Testis (tissue), 2 donors: Measurements from ENCODE around the gene KCNJ18.
"Not testable (repeated sequence)": the region's sequence is repeated elsewhere in the genome, so short reads cannot be mapped to it uniquely, and the experiment has no call there.

Source experiments
- POLR2A ChIP-seq: fragments of 450-650 bp; IDR thresholded peaks from one replicate; pipeline ENCODE4 v1.6.1; 2017; ENCODE audit warnings: antibody characterized with exemption, mild to moderate bottlenecking, moderate library complexity
- TF ChIP-seq, protein P1 (sequence below), 3 experiments: fragments of 450-650 bp in 2 of 3; fragments of 200-600 bp in 1 of 3; sonication (generic) in 1 of 3; IDR thresholded peaks; one replicate each; pipeline ENCODE4 v1.5.1; 2016 to 2019; ENCODE audit warnings: antibody characterized with exemption in 3 of 3, mild to moderate bottlenecking in 2 of 3, moderate library complexity in 1 of 3

DNA sequence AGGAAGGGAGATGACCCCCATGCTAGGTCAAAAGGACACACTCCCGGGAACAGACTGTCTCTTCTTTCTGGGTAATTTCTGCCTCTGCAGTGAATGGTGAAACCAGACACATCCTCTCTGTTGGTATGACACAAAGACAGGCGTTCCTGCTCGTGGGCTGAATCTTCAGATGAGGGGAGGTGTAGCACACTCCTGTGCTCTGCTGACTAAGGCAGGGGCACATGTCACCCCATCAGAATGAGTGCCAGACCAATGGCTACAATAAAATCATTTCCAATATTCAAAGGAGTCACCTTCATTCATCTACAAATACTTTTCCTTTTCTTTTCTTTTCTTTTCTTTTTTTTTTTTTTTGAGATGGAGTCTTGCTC lies 24.2 kb upstream of the KCNJ18 start:
- TF ChIP-seq POLR2A, result not testable (repeated sequence)
- TF ChIP-seq, protein P1, sequence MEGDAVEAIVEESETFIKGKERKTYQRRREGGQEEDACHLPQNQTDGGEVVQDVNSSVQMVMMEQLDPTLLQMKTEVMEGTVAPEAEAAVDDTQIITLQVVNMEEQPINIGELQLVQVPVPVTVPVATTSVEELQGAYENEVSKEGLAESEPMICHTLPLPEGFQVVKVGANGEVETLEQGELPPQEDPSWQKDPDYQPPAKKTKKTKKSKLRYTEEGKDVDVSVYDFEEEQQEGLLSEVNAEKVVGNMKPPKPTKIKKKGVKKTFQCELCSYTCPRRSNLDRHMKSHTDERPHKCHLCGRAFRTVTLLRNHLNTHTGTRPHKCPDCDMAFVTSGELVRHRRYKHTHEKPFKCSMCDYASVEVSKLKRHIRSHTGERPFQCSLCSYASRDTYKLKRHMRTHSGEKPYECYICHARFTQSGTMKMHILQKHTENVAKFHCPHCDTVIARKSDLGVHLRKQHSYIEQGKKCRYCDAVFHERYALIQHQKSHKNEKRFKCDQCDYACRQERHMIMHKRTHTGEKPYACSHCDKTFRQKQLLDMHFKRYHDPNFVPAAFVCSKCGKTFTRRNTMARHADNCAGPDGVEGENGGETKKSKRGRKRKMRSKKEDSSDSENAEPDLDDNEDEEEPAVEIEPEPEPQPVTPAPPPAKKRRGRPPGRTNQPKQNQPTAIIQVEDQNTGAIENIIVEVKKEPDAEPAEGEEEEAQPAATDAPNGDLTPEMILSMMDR (IDR thresholded peaks at IDR 0.05), result not testable (repeated sequence)
